SKM-1 treated with dmso at 0.1 percent for 144 hours (cell line): ENCODE results near the gene PRKCE.

Source experiments
- DNase-seq: peaks from one replicate; lab custom pipeline; 2025; ENCODE audit not compliant: unreplicated experiment; lab: John Stamatoyannopoulos, UW

The PRKCE gene

GRCh38 chr2:45830322-45830721 is 178.8 kb downstream of the PRKCE start:
- no peak for DNase-seq

- no peak for DNase-seq
These were observed 182.0 kb downstream of the PRKCE start for GRCh38 chr2:45833301-45833967.

GRCh38 chr2:45833968-45834344 is 182.5 kb downstream of the PRKCE start:
- DNase-seq, result peak; percentile 81

DNA sequence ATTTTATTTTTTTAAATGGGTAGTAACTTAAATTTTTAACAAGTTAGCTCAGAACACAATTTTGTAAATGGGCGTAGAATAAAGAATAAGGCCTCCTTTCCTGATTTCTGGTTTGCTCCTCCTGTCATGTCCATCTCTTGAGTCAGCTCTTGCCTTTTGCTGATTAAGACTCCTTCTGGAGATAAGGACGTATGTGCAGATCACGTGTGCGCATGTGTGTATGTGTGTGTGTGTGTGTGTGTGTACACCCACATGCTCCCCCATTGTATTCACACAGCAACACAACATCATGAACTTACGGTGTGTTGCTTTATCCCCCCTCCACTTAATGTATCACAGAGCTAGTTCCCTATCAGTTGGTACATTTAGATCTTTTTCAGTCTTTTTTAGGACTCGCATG is 182.9 kb downstream of the PRKCE start:
- DNase-seq, result no peak

GRCh38 chr2:45834858-45835257 is 183.4 kb downstream of the PRKCE start:
- no peak for DNase-seq

DNA sequence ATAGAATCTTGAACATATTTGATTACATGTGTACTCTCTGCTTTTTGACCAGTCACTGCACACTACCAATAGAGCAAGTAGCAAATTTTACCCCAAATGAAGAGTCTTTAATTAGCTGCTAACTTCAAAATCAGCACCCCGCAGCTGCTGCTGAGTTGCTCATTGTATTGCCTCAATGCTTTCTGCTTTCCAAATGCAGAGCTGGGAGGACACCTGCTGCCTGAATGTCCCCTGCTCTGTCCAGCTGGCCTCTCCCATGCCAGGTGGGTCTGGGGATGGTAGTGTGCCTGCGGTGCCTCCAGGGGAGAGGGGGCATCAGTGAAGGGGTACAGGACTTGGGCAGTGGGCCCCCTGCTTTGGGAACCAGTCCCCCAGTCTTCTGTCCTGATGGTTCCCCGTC is 184.8 kb downstream of the PRKCE start:
- DNase-seq, result no peak

DNA sequence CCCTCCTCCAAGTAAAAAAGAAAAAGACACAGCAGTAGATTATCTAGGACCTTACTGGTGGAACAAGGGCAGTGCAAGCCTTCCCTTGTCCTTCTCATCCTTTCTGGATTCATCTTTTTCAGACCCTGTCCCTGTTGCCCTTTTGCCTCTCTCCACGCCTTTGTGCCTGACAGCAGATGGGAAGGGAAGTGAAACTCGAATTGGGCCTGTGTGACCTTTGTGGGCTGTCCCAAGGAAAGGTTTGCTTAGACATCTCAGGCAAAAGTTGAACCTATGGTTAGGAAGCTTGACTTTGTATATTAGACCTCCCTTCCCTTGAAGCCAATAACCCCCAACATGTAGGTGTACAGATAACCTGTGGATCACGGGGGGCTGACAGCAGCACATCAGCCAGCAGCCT is 185.3 kb downstream of the PRKCE start:
- DNase-seq, result peak; percentile 26

GRCh38 chr2:45837812-45838341 is 186.4 kb downstream of the PRKCE start:
- DNase-seq, result no peak

DNA sequence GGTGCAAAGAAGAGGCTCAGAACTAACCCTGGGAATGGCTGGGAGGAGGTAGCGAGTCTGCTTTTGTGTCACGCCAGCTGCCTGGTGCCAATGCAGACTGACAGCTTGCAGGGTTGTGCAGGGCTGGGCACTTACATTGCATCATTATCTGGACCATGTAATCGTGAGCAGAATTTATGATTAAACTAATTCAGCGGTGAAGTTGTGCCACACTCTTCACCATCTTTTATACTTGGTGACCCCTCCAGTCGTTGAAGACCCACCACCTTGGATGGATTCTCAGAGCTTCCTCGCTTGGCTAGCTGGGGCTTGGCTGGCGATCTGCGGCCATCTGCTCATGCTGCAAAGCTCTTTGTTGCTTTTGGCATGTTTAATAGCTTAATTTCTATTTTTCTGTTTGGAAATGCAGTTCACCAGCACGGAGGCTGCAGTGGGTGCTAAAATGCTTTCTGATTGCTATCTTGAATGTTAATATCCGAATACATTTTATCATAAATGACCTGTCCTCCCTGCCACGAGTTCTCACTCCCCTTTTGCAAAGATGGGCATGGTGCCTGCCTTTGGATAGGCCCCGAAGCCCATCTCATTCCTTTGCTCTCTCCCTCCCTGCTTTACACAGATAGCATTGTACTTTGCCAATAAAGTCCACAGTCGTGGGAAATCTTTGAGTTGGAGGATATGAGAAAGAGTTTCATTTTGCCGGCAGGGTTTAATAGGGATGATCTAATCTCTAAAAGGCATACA is 188.2 kb downstream of the PRKCE start:
- no peak for DNase-seq

DNA sequence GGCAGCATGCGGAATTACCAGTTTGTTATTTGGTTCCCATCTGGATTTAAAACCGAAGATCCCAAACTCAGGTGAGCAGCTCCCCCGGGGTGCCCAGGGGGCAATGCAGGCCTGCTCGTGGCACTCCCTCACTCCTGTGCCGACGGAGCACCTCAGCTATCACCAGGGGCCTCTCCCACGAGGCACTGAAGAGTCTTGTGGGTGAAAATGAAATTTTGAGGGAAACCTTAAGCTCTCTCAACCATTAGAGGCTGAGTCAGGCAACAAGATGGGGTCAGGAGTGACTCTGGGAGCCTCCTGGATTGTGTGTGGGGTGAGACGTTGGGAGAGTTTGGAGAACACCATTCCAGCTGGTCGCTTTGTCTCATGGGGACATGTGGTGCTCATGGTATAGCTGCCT is 189.0 kb downstream of the PRKCE start:
- DNase-seq, result no peak

DNA sequence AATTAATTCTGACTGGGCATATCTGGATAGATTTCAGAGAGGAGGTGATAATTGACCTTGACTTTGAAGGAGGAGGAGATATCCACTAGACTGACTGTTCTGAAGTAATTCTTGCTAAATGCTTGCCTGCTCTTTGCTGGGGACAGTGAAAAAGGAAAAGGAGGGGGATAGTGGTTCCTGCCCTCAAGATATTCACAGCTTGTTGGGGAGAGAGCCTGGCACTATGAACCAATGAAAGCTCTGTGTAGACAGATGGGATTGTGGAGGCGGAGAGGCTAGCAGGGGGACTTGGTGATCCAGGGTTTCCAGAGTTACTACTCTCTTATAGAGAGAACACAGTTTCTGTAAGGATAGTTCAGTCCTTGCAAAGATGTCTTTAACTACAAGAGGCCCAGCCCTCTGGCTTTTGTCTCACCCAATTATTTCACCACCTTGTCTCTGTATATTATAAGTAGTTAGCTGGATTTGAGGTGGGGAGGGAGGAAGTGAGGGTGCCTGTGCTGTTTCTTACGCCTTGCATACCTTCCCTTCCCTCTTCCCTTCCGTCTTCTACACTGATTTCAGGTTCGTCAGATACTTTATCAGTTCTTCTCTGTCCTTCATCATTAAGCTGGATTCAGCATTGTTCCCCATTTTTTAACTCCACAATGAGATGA is 190.4 kb downstream of the PRKCE start:
- no peak for DNase-seq

DNA sequence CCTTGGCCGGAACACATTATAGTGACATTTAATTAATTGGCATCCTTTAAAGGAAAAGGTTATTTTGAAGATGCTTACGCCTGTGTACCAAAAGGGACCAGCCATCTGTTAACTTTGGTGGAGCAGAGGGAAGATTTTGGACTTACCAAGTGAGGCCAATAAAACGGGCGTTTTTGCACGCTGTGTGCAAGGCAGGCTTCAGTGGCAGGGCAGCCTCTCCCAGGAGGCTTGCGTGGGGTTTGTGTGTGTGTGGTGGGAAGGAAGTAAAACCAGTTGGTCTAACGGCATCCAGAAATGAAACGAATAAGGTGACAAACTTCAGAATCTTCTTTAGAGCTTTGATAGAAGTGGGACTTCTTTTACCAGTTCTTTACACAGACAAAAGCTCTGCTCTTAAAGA is 191.7 kb downstream of the PRKCE start:
- no peak for DNase-seq

DNA sequence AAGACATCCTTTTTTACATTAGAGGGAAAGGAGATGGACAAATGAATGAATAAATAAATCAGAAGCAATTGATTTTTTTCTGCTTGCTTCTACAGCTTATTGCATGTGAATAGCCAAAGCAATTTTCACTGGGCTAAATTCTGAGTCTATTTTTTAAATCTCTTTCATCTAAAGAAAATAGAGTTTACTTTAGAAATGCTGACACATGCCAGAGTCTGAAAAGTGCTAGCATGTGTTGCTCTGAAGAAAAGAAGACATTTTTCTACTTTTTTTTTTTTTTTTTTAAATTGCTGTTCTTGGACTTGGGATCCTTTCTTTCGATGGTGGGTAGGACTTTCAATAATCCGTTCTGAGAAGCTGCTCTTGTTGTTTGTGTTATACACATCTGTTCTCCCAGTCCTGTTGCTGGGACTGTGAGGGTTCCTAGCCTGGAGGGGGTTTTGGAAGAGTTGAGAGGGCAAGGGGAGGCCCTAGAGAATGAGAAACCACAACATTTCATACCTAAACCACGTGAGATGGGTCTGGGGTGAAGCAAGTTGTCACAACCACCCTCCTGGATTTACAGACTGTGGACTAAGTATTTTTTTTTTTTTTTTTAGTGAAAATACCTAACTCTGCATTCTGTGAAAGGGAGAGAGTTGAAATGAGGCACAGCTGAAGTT is 193.5 kb downstream of the PRKCE start:
- no peak for DNase-seq

GRCh38 chr2:45845566-45845965 is 194.1 kb downstream of the PRKCE start:
- no peak for DNase-seq

- no peak for DNase-seq
These were observed 198.2 kb downstream of the PRKCE start for GRCh38 chr2:45849491-45850283.

GRCh38 chr2:45850558-45850957 is 199.1 kb downstream of the PRKCE start:
- DNase-seq, result no peak

DNA sequence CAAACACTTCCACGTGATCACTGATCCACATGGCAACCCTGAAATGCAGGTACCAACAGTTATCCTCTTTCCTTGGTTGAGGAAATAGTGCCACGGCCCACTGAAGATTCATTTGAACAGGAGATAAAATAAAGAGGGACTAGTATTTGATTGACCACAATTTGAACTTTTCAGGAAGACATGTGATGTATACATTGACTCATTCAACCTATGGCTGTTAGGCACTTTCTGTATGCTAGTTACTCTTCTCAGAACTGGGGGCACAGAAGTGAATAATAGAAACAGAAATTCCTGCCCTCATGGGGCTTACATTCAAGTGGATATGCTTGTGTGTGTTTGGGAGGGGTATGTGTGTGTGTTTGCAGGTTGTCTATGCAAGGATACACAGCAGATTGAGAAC is 199.6 kb downstream of the PRKCE start:
- DNase-seq, result no peak

DNA sequence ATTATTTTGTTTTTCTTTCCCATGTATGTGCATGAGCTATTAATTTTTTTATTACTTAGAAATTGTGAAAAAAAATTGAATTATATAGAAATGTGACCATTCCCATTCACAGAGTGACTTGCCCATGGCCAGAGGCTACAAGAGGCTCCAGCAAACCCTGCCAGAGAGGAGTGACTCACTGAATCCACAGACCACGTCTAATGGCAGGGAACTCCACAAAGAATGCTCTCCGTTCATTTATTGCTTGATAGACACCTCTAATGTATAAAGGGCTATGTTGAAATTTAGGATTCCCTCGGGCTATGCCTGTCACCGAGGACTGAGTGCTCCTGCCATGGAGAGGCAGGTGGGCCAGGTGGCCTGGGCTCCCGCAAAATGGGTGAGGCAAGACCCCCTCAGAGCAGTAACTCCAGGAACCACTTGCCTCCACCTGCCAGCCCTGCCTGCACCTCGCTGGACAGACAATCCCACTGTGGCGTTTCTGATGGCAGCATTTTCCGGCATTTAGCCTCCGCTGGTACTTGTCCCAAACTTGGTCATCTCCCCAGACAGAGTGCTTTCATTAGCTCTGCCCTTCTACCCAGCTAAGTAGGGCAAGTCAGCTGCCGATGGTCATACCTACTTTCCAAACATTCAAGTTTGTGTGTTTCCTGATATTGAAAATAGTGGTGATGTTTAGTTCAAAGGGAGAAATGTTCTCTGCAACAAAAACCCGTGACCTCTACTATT is 200.3 kb downstream of the PRKCE start:
- no peak for DNase-seq

DNA sequence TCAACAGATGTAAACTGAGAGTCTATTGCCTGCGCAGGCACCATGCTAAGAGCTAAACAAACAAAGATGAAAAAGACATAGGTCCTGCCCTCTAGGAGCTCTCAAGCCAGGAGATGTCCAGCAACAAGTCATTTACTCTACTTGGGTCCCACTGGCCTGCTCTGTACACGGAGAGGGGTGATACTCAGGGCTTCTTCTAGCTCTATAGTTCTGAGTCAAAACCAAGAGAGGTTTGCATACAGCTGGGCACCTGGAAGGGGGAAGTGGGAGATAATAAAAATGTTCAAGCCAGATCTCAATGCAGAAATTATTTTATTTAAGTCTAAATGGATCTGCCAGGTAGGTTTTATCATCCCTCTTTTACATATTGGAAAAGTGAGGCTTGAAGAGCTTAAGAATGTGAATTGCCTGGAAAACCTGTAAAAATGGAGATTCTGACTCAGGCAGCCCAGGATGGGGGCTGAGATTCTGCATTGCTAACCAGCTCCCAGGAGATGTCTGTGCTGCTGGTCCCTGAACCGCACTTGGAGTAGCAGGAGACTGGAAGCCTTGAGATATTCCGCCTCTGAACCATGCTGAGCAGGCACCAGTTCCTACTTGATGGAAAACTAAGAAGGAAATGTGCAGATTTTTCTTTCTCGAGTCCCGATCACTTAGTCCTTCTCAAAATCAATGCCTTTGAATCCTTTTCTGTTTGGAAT is 201.1 kb downstream of the PRKCE start:
- DNase-seq, result no peak
